Naive thymus-derived CD4-positive, alpha-beta T cell (primary cell): ENCODE measurements around the gene WWOX. TPM values are rescaled to one million over a fixed set of nuclear protein-coding genes. Genes with fewer than 3 reads are reported as not detected.

Experiments used
- ATAC-seq: fragments of 150-1000 bp; cut with Tn5 transposase; 2 replicates; pipeline ENCODE4 v1.10.0; 2021; ENCODE audit warnings: mild to moderate bottlenecking, moderate library complexity
- CTCF ChIA-PET: fragments of 350-600 bp; sonication (Branson Sonifier 250); formaldehyde crosslinking; loops from one replicate; lab custom pipeline; 2021; ENCODE audit warnings: antibody characterized with exemption; lab: Charles Lee
- POLR2A ChIA-PET: fragments of 350-600 bp; sonication (Branson Sonifier 250); formaldehyde crosslinking; loops from one replicate; lab custom pipeline; 2021; ENCODE audit warnings: antibody characterized with exemption, inconsistent platforms; lab: Charles Lee
- DNase-seq, 9 donors: peaks; one replicate each; pipeline versions ENCODE4 v3.0.0 to v3.0.0-alpha.2; 2020 to 2022; ENCODE audit warnings: mixed read lengths in 1 of 9
- H3K27ac ChIP-seq: one replicate; pipeline ENCODE4 v1.7.0; 2013; ENCODE audit warnings: mild to moderate bottlenecking, low read depth, low read length, moderate library complexity
- H3K27me3 ChIP-seq, 2 donors: one replicate each; pipeline ENCODE4 v1.7.0; 2013; ENCODE audit warnings: low read length in 2 of 2, mild to moderate bottlenecking in 2 of 2, moderate library complexity in 2 of 2; ENCODE audit not compliant: control insufficient read depth in 2 of 2, insufficient read depth in 2 of 2
- H3K36me3 ChIP-seq, 3 experiments: 1 replicate in 2 of 3; 2 replicates in 1 of 3; pipeline ENCODE4 v1.7.0; 2013; ENCODE audit warnings: low read length in 3 of 3, mild to moderate bottlenecking in 3 of 3, moderate library complexity in 1 of 3; ENCODE audit not compliant: insufficient read depth in 3 of 3, control insufficient read depth in 2 of 3
- H3K4me1 ChIP-seq, 2 donors: one replicate each; pipeline ENCODE4 v1.7.0; 2013; ENCODE audit warnings: low read length in 2 of 2, mild to moderate bottlenecking in 2 of 2, moderate library complexity in 1 of 2; ENCODE audit not compliant: control insufficient read depth in 2 of 2, insufficient read depth in 2 of 2
- H3K4me3 ChIP-seq: 2 replicates; pipeline ENCODE4 v1.7.0; 2013; ENCODE audit warnings: mild to moderate bottlenecking, low read length
- H3K9me3 ChIP-seq, 3 experiments: 1 replicate in 2 of 3; 2 replicates in 1 of 3; pipeline ENCODE4 v1.7.0; 2013; ENCODE audit warnings: low read length in 3 of 3; ENCODE audit not compliant: control insufficient read depth in 2 of 3
- H3K27ac Mint-ChIP-seq, 9 donors: one replicate each; pipeline ENCODE4 v1.8.0; 2020 to 2022; ENCODE audit warnings: mixed read lengths in 9 of 9, mild to moderate bottlenecking in 8 of 9, moderate library complexity in 5 of 9, inconsistent platforms in 2 of 9
- H3K27me3 Mint-ChIP-seq, 5 donors: one replicate each; pipeline ENCODE4 v1.8.0; 2021 to 2022; ENCODE audit warnings: mixed read lengths in 5 of 5, mild to moderate bottlenecking in 1 of 5
- H3K36me3 Mint-ChIP-seq, 5 donors: one replicate each; pipeline ENCODE4 v1.8.0; 2020 to 2022; ENCODE audit warnings: mixed read lengths in 5 of 5, mild to moderate bottlenecking in 3 of 5, inconsistent platforms in 1 of 5
- H3K4me1 Mint-ChIP-seq, 7 donors: one replicate each; pipeline ENCODE4 v1.8.0; 2020 to 2022; ENCODE audit warnings: mixed read lengths in 7 of 7, mild to moderate bottlenecking in 3 of 7, inconsistent platforms in 1 of 7
- H3K4me3 Mint-ChIP-seq, 10 donors: one replicate each; pipeline ENCODE4 v1.8.0; 2020 to 2022; ENCODE audit warnings: mild to moderate bottlenecking in 10 of 10, mixed read lengths in 10 of 10, moderate library complexity in 6 of 10, inconsistent platforms in 2 of 10
- H3K9me3 Mint-ChIP-seq, 11 donors: one replicate each; pipeline ENCODE4 v1.8.0; 2020 to 2022; ENCODE audit warnings: mixed read lengths in 11 of 11, mild to moderate bottlenecking in 4 of 11, inconsistent platforms in 1 of 11, moderate library complexity in 1 of 11
- intact Hi-C, 2 donors: fragments of 100-400 bp; cut with micrococcal nuclease; formaldehyde crosslinking; loops; one replicate each; pipeline ENCODE4 v1.15.1; 2023
- polyA plus RNA-seq, 2 donors: library from polyadenylated mRNA; unstranded; fragments of 300-500 nt; fragmentation: Illumina TruSeq; gene quantifications; one replicate each; pipeline ENCODE4 v1.2.3, GENCODE V29; 2021
- total RNA-seq, 6 experiments: library from RNA in 5 of 6; stranded (reverse) in 5 of 6; gene quantifications; 1 replicate in 5 of 6; 2 replicates in 1 of 6; pipeline ENCODE4 v1.2.3 and lab custom pipeline; 2021 to 2026

The WWOX gene
- total and polyA plus RNA-seq, 7 experiments from 2014 or later, result 13.8 to 31.1 (median 20.8) TPM

GRCh38 chr16:78522327-78522726, 422.9 kb downstream of the WWOX start:
- Histone ChIP-seq H3K4me1 (no peaks in the 10 kb centered on the region), H3K36me3 (no peaks in the 10 kb centered on the region), H3K27me3 (no peaks in the 10 kb centered on the region), H3K9me3 (no peaks in the 10 kb centered on the region), H3K27ac (no peak overlapping the region), H3K4me3 (no peak overlapping the region)
- POLR2A ChIA-PET, result no interaction called here
- DNase-seq (no peak), ATAC-seq (no peak)
- Mint-ChIP-seq H3K4me1 (peaks cover 0 to 4% (median 0%) of the 10 kb centered on the region in 7 donors), H3K9me3 (peaks cover 0 to 2% (median 0%) of the 10 kb centered on the region in 11 donors), H3K27ac (no peak overlapping the region), H3K4me3 (no peak overlapping the region), H3K27me3 (no peaks in the 10 kb centered on the region), H3K36me3 (peaks cover 0 to 5% (median 0%) of the 10 kb centered on the region in 5 donors)
- intact Hi-C loops, result no loop called here
- CTCF ChIA-PET, result no interaction called here

- no peak overlapping the region for H3K27ac Mint-ChIP-seq
- H3K4me3 Mint-ChIP-seq, result no peak overlapping the region
- H3K4me1 ChIP-seq, result no peaks in the 10 kb centered on the region
- H3K27me3 Mint-ChIP-seq, result no peaks in the 10 kb centered on the region
- ATAC-seq, result no peak
- H3K9me3 ChIP-seq, result no peaks in the 10 kb centered on the region
- peaks cover 0 to 2% (median 0%) of the 10 kb centered on the region in 11 donors for H3K9me3 Mint-ChIP-seq
- peaks cover 0 to 6% (median 0%) of the 10 kb centered on the region in 5 donors for H3K36me3 Mint-ChIP-seq
- ChIA-PET CTCF (no interaction called here), POLR2A (no interaction called here)
- H3K27ac ChIP-seq, result no peak overlapping the region
- H3K36me3 ChIP-seq, result no peaks in the 10 kb centered on the region
- no peaks in the 10 kb centered on the region for H3K27me3 ChIP-seq
- DNase-seq, result no peak
- no peak overlapping the region for H3K4me3 ChIP-seq
- peaks cover 0 to 4% (median 0%) of the 10 kb centered on the region in 7 donors for H3K4me1 Mint-ChIP-seq
- intact Hi-C loops, result no loop called here
These were observed 423.9 kb downstream of the WWOX start for GRCh38 chr16:78523212-78523985.

- no peak for DNase-seq
- no peak overlapping the region for H3K27ac ChIP-seq
- no peaks in the 10 kb centered on the region for H3K9me3 ChIP-seq
- H3K27ac Mint-ChIP-seq, result no peak overlapping the region
- H3K4me3 ChIP-seq, result no peak overlapping the region
- no peaks in the 10 kb centered on the region for H3K27me3 ChIP-seq
- POLR2A ChIA-PET, result no interaction called here
- H3K4me1 ChIP-seq, result no peaks in the 10 kb centered on the region
- H3K36me3 Mint-ChIP-seq, result peaks cover 0 to 7% (median 0%) of the 10 kb centered on the region in 5 donors
- ATAC-seq, result no peak
- CTCF ChIA-PET, result no interaction called here
- intact Hi-C loops, result no loop called here
- H3K36me3 ChIP-seq, result no peaks in the 10 kb centered on the region
- H3K27me3 Mint-ChIP-seq, result no peaks in the 10 kb centered on the region
- H3K9me3 Mint-ChIP-seq, result peaks cover 0 to 2% (median 0%) of the 10 kb centered on the region in 11 donors
- no peak overlapping the region for H3K4me3 Mint-ChIP-seq
- peaks cover 0 to 4% (median 0%) of the 10 kb centered on the region in 7 donors for H3K4me1 Mint-ChIP-seq
These were observed 424.7 kb downstream of the WWOX start for GRCh38 chr16:78524066-78524595.

GRCh38 chr16:78528265-78528664, 428.8 kb downstream of the WWOX start:
- CTCF ChIA-PET, result interaction anchor here (0.7 kb wide), 1 partner anchor 1761 kb away, joined by 5 read pairs; no protein-coding TSS in a partner anchor
- H3K27me3 Mint-ChIP-seq, result no peaks in the 10 kb centered on the region

GRCh38 chr16:78529881-78530280, 430.4 kb downstream of the WWOX start:
- no peaks in the 10 kb centered on the region for H3K27me3 Mint-ChIP-seq
- H3K4me1 Mint-ChIP-seq, result peaks cover 0 to 2% (median 0%) of the 10 kb centered on the region in 7 donors
- H3K4me1 ChIP-seq, result no peaks in the 10 kb centered on the region
- DNase-seq (no peak), ATAC-seq (no peak)
- POLR2A ChIA-PET, result no interaction called here
- H3K36me3 ChIP-seq, result no peaks in the 10 kb centered on the region
- H3K4me3 ChIP-seq, result no peak overlapping the region
- CTCF ChIA-PET, result no interaction called here
- peaks cover 0 to 6% (median 2%) of the 10 kb centered on the region in 11 donors for H3K9me3 Mint-ChIP-seq
- no peaks in the 10 kb centered on the region for H3K9me3 ChIP-seq
- intact Hi-C loops, result no loop called here
- H3K27ac Mint-ChIP-seq, result no peak overlapping the region
- H3K27ac ChIP-seq, result no peak overlapping the region
- H3K36me3 Mint-ChIP-seq, result peaks cover 0 to 16% (median 5%) of the 10 kb centered on the region in 5 donors
- H3K4me3 Mint-ChIP-seq, result no peak overlapping the region
- H3K27me3 ChIP-seq, result no peaks in the 10 kb centered on the region

More at GRCh38 chr16:78528265-78528664, 428.8 kb downstream of the WWOX start:
- no peak for DNase-seq
- no peaks in the 10 kb centered on the region for H3K27me3 ChIP-seq
- intact Hi-C loops, result no loop called here
- Mint-ChIP-seq H3K36me3 (peaks cover 0 to 12% (median 0%) of the 10 kb centered on the region in 5 donors), H3K9me3 (peaks cover 0 to 6% (median 0%) of the 10 kb centered on the region in 11 donors), H3K27ac (no peak overlapping the region), H3K4me1 (peaks cover 0 to 2% (median 0%) of the 10 kb centered on the region in 7 donors), H3K4me3 (no peak overlapping the region)
- POLR2A ChIA-PET, result no interaction called here
- no peaks in the 10 kb centered on the region for H3K4me1 ChIP-seq
- no peak for ATAC-seq
- H3K4me3 ChIP-seq, result no peak overlapping the region
- no peak overlapping the region for H3K27ac ChIP-seq
- no peaks in the 10 kb centered on the region for H3K9me3 ChIP-seq
- H3K36me3 ChIP-seq, result no peaks in the 10 kb centered on the region

GRCh38 chr16:78530283-78530682, 430.8 kb downstream of the WWOX start:
- no peaks in the 10 kb centered on the region for H3K4me1 ChIP-seq
- no peaks in the 10 kb centered on the region for H3K27me3 ChIP-seq
- POLR2A ChIA-PET, result no interaction called here
- H3K4me3 Mint-ChIP-seq, result no peak overlapping the region
- intact Hi-C loops, result no loop called here
- no peak for ATAC-seq
- no peak overlapping the region for H3K27ac Mint-ChIP-seq
- H3K9me3 ChIP-seq, result no peaks in the 10 kb centered on the region
- no peaks in the 10 kb centered on the region for H3K36me3 ChIP-seq
- CTCF ChIA-PET, result no interaction called here
- no peak overlapping the region for H3K27ac ChIP-seq
- no peak overlapping the region for H3K4me3 ChIP-seq
- peaks cover 0 to 16% (median 9%) of the 10 kb centered on the region in 5 donors for H3K36me3 Mint-ChIP-seq
- peaks cover 0 to 2% (median 0%) of the 10 kb centered on the region in 7 donors for H3K4me1 Mint-ChIP-seq
- no peaks in the 10 kb centered on the region for H3K27me3 Mint-ChIP-seq
- H3K9me3 Mint-ChIP-seq, result peaks cover 0 to 6% (median 2%) of the 10 kb centered on the region in 11 donors
- no peak for DNase-seq
